Measurements from ENCODE around the gene CYB561D1.

The CYB561D1 gene

GRCh38 chr1:109482242-109482641 is 11.7 kb upstream of the CYB561D1 start:
- DNase-seq = no peak

GRCh38 chr1:109482791-109483671 is 10.9 kb upstream of the CYB561D1 start:
- DNase-seq = peak; percentile 57

GRCh38 chr1:109483672-109484518 is 10.0 kb upstream of the CYB561D1 start, which contains the start of gene ATXN7L2:
ATXN7L2 (plus strand) TSS chr1:109483905; CDS start chr1:109483954, 49 bp downstream.
- peak; percentile 96 for DNase-seq

- DNase-seq = no peak
Observed at GRCh38 chr1:109484519-109484975, 9.3 kb upstream of the CYB561D1 start.

GRCh38 chr1:109485001-109485400 is 8.9 kb upstream of the CYB561D1 start:
- no peak for DNase-seq

GRCh38 chr1:109487261-109487660 is 6.6 kb upstream of the CYB561D1 start:
- DNase-seq = no peak

GRCh38 chr1:109488201-109488600 is 5.7 kb upstream of the CYB561D1 start:
- no peak for DNase-seq

- DNase-seq = no peak
Observed at GRCh38 chr1:109488696-109489095, 5.2 kb upstream of the CYB561D1 start.

- peak; percentile 76 for DNase-seq
Observed at GRCh38 chr1:109490029-109490933, 3.6 kb upstream of the CYB561D1 start.

GRCh38 chr1:109490934-109491302 is 3.0 kb upstream of the CYB561D1 start:
- no peak for DNase-seq

- no peak for DNase-seq
Observed at GRCh38 chr1:109491372-109491771, 2.5 kb upstream of the CYB561D1 start.

GRCh38 chr1:109492779-109493178 is 1.1 kb upstream of the CYB561D1 start:
- DNase-seq = no peak

- DNase-seq = no peak
Observed at GRCh38 chr1:109493227-109493626, 667 bp upstream of the CYB561D1 start.

GRCh38 chr1:109495738-109496137 is 1.8 kb downstream of the CYB561D1 start:
- DNase-seq = no peak

- DNase-seq = no peak
Observed at GRCh38 chr1:109497449-109498160, 3.7 kb downstream of the CYB561D1 start.

- no peak for DNase-seq
Observed at GRCh38 chr1:109498161-109498801, 4.4 kb downstream of the CYB561D1 start.

- no peak for DNase-seq
Observed at GRCh38 chr1:109499081-109499480, 5.2 kb downstream of the CYB561D1 start.

GRCh38 chr1:109499661-109500536 is 6.0 kb downstream of the CYB561D1 start:
- DNase-seq = peak; percentile 54

GRCh38 chr1:109500941-109501381 is 7.1 kb downstream of the CYB561D1 start:
- DNase-seq = no peak

Data from CD4-positive, alpha-beta T cell treated with Interleukin-4 for 4 hours (primary cell).